ENCODE measurements around the gene MARCHF3. TPM values are rescaled to one million over a fixed set of nuclear protein-coding genes. Genes with fewer than 3 reads are reported as not detected.

The MARCHF3 gene
- total and polyA plus RNA-seq, 2 donors (not counting 3 experiments of a cell fraction or from before 2014, with no cell fraction given): 31.9 to 35.0 TPM

DNA sequence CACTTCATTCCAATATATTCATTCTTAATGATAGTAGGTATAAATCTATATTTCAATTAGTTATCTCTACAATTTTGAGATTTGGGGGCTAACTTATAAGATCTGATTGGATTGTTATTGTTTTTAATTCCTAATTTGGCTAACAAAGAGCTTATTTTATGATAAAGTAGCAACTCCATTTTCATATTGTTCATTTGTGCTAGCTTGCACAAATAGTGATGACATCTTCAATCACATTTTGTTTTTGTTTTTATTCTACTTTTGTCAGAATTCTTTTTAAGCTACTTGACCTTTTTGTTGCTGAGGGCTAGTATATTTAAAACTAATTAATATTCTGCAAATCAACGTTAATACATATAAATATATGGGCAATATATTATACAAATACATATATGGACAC is 22.8 kb downstream of the MARCHF3 start:
- intact Hi-C loops (cut with micrococcal nuclease) (no loop called here), dilution Hi-C loops (cut with MboI; ENCODE audit: extremely low pct_ligation_motif_present, low sequenced_read_pairs) (no loop called here)
- H4K20me1 ChIP-seq (replicated peaks; ENCODE audit: control insufficient read depth, extremely low read depth, insufficient read depth, low read length): no peaks in the 10 kb centered on the region
- peaks cover 81% of the 10 kb centered on the region for H3K79me2 ChIP-seq (ENCODE audit: control insufficient read depth, insufficient read depth, low read length)
- H3K9ac ChIP-seq (replicated peaks; ENCODE audit: extremely low read depth, insufficient read depth, low read length): no peak overlapping the region
- no peak for TF ChIP-seq POLR2AphosphoS5 (IDR thresholded peaks at IDR 0.05; ENCODE audit: insufficient read depth, low read depth, low read length)
- no peak for TF ChIP-seq JUN (IDR thresholded peaks at IDR 0.05; ENCODE audit: borderline replicate concordance, insufficient read depth, insufficient read length, low read depth)
- TF ChIP-seq GATA2 (IDR thresholded peaks at IDR 0.05; ENCODE audit: insufficient read depth, insufficient read length, low read depth, low read length): no peak
- TF ChIP-seq EZH2 (IDR thresholded peaks at IDR 0.05; ENCODE audit: borderline replicate concordance, low read depth, low read length, severe bottlenecking): no peak
- TF ChIP-seq, protein P1, sequence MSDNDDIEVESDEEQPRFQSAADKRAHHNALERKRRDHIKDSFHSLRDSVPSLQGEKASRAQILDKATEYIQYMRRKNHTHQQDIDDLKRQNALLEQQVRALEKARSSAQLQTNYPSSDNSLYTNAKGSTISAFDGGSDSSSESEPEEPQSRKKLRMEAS (IDR thresholded peaks at IDR 0.05; ENCODE audit: insufficient read depth, insufficient read length): no peak
- no peak for TF ChIP-seq FOS (IDR thresholded peaks at IDR 0.05; ENCODE audit: borderline replicate concordance, insufficient read depth, low read length)
- FAIRE-seq: no peak
- no peak for DNase-seq (ENCODE audit: low read depth, low spot score)
- no peak overlapping the region for H3K27ac ChIP-seq (ENCODE audit: insufficient read depth, low read depth, low read length)
- H3K36me3 ChIP-seq (ENCODE audit: control insufficient read depth in 2 of 2, extremely low read depth in 1 of 2, insufficient read depth in 2 of 2, low read length in 2 of 2): no peaks in the 10 kb centered on the region
- no peak overlapping the region for H2AFZ ChIP-seq (ENCODE audit: low read depth, low read length)
- BruUV-seq (replicated peaks): no TSS peak
- H3K9me1 ChIP-seq (replicated peaks; ENCODE audit: control insufficient read depth, extremely low read depth, insufficient read depth, low read length): no peaks in the 10 kb centered on the region
- H3K27me3 ChIP-seq (ENCODE audit: control insufficient read depth in 2 of 2, insufficient read depth in 2 of 2, low read length in 2 of 2): no peaks in the 10 kb centered on the region
- CTCF ChIA-PET: interaction anchor here (1.3 kb wide), 1 partner anchor 37 kb away, joined by 3 read pairs; no protein-coding TSS in a partner anchor
- no peak overlapping the region for H3K4me3 ChIP-seq (replicated peaks in 1 of 3; ENCODE audit: insufficient read depth in 1 of 3, low read depth in 1 of 3, low read length in 3 of 3)
- H3K9me3 ChIP-seq (replicated peaks; ENCODE audit: control insufficient read depth, insufficient read depth, low read length): no peaks in the 10 kb centered on the region
- peaks cover 15% of the 10 kb centered on the region for H3K4me1 ChIP-seq (ENCODE audit: control insufficient read depth, extremely low read depth, insufficient read depth, low read length)
- POLR2A ChIA-PET: no interaction called here
- no peak overlapping the region for H3K4me2 ChIP-seq (ENCODE audit: insufficient read depth, low read length)

DNA sequence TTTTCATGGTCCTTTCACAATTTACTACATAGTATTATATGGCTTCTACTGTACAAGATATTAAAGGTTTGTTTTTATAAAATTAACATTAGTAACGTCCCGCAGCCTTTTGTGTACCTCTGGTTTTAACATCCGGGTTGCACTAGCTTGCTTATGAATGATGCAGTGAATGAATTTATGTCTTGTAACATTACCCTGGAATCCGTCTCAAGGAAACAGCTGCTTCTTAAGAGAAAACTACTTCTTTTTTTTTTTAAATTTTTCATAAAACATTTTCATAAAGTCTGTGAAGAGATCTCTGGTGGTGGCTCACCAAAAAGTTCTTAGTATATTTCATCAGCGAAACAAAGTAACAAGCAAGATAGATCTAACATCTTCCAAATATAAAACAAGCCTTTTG is 23.6 kb downstream of the MARCHF3 start:
- no peak for DNase-seq (ENCODE audit: low read depth, low spot score)
- dilution Hi-C loops (cut with MboI; ENCODE audit: extremely low pct_ligation_motif_present, low sequenced_read_pairs): no loop called here
- no TSS peak for BruUV-seq (replicated peaks)
- TF ChIP-seq, protein P2, sequence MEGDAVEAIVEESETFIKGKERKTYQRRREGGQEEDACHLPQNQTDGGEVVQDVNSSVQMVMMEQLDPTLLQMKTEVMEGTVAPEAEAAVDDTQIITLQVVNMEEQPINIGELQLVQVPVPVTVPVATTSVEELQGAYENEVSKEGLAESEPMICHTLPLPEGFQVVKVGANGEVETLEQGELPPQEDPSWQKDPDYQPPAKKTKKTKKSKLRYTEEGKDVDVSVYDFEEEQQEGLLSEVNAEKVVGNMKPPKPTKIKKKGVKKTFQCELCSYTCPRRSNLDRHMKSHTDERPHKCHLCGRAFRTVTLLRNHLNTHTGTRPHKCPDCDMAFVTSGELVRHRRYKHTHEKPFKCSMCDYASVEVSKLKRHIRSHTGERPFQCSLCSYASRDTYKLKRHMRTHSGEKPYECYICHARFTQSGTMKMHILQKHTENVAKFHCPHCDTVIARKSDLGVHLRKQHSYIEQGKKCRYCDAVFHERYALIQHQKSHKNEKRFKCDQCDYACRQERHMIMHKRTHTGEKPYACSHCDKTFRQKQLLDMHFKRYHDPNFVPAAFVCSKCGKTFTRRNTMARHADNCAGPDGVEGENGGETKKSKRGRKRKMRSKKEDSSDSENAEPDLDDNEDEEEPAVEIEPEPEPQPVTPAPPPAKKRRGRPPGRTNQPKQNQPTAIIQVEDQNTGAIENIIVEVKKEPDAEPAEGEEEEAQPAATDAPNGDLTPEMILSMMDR (IDR thresholded peaks at IDR 0.05; ENCODE audit: extremely low read depth in 1 of 2, insufficient read depth in 1 of 2, low read depth in 1 of 2, low read length in 2 of 2): no peak
- TF ChIP-seq FOS (IDR thresholded peaks at IDR 0.05; ENCODE audit: borderline replicate concordance, insufficient read depth, low read length) (no peak), POLR2AphosphoS5 (IDR thresholded peaks at IDR 0.05; ENCODE audit: insufficient read depth, low read depth, low read length) (no peak), POLR2A (IDR thresholded peaks at IDR 0.05; ENCODE audit: low read depth, low read length) (no peak), EZH2 (IDR thresholded peaks at IDR 0.05; ENCODE audit: borderline replicate concordance, low read depth, low read length, severe bottlenecking) (no peak), MYC (IDR thresholded peaks at IDR 0.05; ENCODE audit: low read depth, low read length) (no peak), JUN (IDR thresholded peaks at IDR 0.05; ENCODE audit: borderline replicate concordance, insufficient read depth, insufficient read length, low read depth) (no peak)
- TF ChIP-seq, protein P1 (IDR thresholded peaks at IDR 0.05; ENCODE audit: insufficient read depth, insufficient read length): no peak
- Histone ChIP-seq H2AFZ (ENCODE audit: low read depth, low read length) (no peak overlapping the region), H3K9me3 (replicated peaks; ENCODE audit: control insufficient read depth, insufficient read depth, low read length) (no peaks in the 10 kb centered on the region), H3K36me3 (ENCODE audit: control insufficient read depth in 2 of 2, extremely low read depth in 1 of 2, insufficient read depth in 2 of 2, low read length in 2 of 2) (no peaks in the 10 kb centered on the region), H3K27ac (ENCODE audit: insufficient read depth, low read depth, low read length) (no peak overlapping the region), H3K79me2 (ENCODE audit: control insufficient read depth, insufficient read depth, low read length) (peaks cover 77% of the 10 kb centered on the region), H3K27me3 (ENCODE audit: control insufficient read depth in 2 of 2, insufficient read depth in 2 of 2, low read length in 2 of 2) (no peaks in the 10 kb centered on the region), H3K9ac (replicated peaks; ENCODE audit: extremely low read depth, insufficient read depth, low read length) (no peak overlapping the region), H3K4me3 (replicated peaks in 1 of 3; ENCODE audit: insufficient read depth in 1 of 3, low read depth in 1 of 3, low read length in 3 of 3) (no peak overlapping the region), H4K20me1 (replicated peaks; ENCODE audit: control insufficient read depth, extremely low read depth, insufficient read depth, low read length) (no peaks in the 10 kb centered on the region), H3K9me1 (replicated peaks; ENCODE audit: control insufficient read depth, extremely low read depth, insufficient read depth, low read length) (no peaks in the 10 kb centered on the region), H3K4me2 (ENCODE audit: insufficient read depth, low read length) (no peak overlapping the region), H3K4me1 (ENCODE audit: control insufficient read depth, extremely low read depth, insufficient read depth, low read length) (peaks cover 15% of the 10 kb centered on the region)
- POLR2A ChIA-PET: interaction anchor here (0.7 kb wide), 1 partner anchor 181 kb away, joined by 4 read pairs; no protein-coding TSS in a partner anchor
- intact Hi-C loops (cut with micrococcal nuclease): no loop called here
- CTCF ChIA-PET: interaction anchor here (0.9 to 1.1 kb wide), 2 partner anchors 25 to 42 kb away, joined by 3 read pairs; no protein-coding TSS in a partner anchor
- no peak for FAIRE-seq

Measured in endothelial cell of umbilical vein (primary cell).